HEK293 (cell line): ENCODE measurements around the gene HP1BP3.
A peak's percentile ranks its signal among the peaks of the same experiment; 100 is the strongest.

Experiments
- CTCF ChIA-PET: fragments of 350-600 bp; formaldehyde crosslinking; extraction: SDS; loops from one replicate; lab custom pipeline; 2021; ENCODE audit warnings: antibody characterized with exemption; lab: Yijun Ruan, JAX
- POLR2A ChIA-PET: fragments of 300-600 bp; formaldehyde crosslinking; extraction: SDS; loops from one replicate; lab custom pipeline; 2020; ENCODE audit warnings: antibody characterized with exemption, inconsistent platforms; lab: Yijun Ruan, JAX
- H3K27ac ChIP-seq: fragments of 200-500 bp; sonication (Bioruptor generic); 2 replicates; pipeline ENCODE4 v1.5.1; 2014; ENCODE audit warnings: low read depth, low read length, control low read depth, inconsistent platforms; ENCODE audit errors: extremely low read depth
- H3K36me3 ChIP-seq, 2 experiments: fragments of 200-500 bp in 1 of 2; sonication (Bioruptor generic) in 1 of 2; 1 replicate in 1 of 2; 2 replicates in 1 of 2; pipeline ENCODE4 v1.5.1; 2014 to 2017; ENCODE audit warnings: inconsistent platforms in 2 of 2, low read length in 2 of 2; ENCODE audit not compliant: control insufficient read depth in 2 of 2, insufficient read depth in 1 of 2
- H3K4me1 ChIP-seq: fragments of 200-500 bp; sonication (Bioruptor generic); 2 replicates; pipeline ENCODE4 v1.5.1; 2014; ENCODE audit warnings: mild to moderate bottlenecking, low read length, inconsistent platforms; ENCODE audit not compliant: control insufficient read depth, insufficient read depth
- H3K4me3 ChIP-seq: 2 replicates; pipeline ENCODE4 v1.5.1; 2011; ENCODE audit warnings: low read depth, mild to moderate bottlenecking, control low read depth, low read length, moderate library complexity
- H3K9me3 ChIP-seq: fragments of 200-500 bp; sonication (Bioruptor generic); 2 replicates; pipeline ENCODE4 v1.5.1; 2014; ENCODE audit warnings: low read depth, low read length, inconsistent platforms; ENCODE audit not compliant: control insufficient read depth, insufficient read depth
- AEBP2 ChIP-seq: fragments of 450-650 bp; formaldehyde crosslinking; IDR thresholded peaks from 2 replicates; pipeline ENCODE4 v1.5.1; 2016; ENCODE audit warnings: missing biosample characterization, missing genetic modification characterization, borderline replicate concordance
- GLIS1 ChIP-seq: fragments of 450-650 bp; formaldehyde crosslinking; IDR thresholded peaks from 2 replicates; pipeline ENCODE4 v1.5.1; 2016; ENCODE audit warnings: missing biosample characterization, missing genetic modification characterization
- MYNN ChIP-seq: fragments of 450-650 bp; formaldehyde crosslinking; IDR thresholded peaks from 2 replicates; pipeline ENCODE4 v1.5.1; 2016; ENCODE audit warnings: missing biosample characterization, missing genetic modification characterization, borderline replicate concordance
- PRDM2 ChIP-seq: fragments of 450-650 bp; formaldehyde crosslinking; IDR thresholded peaks from 2 replicates; pipeline ENCODE4 v1.5.1; 2016; ENCODE audit warnings: missing biosample characterization, missing genetic modification characterization, borderline replicate concordance
- ZBTB44 ChIP-seq: fragments of 450-650 bp; IDR thresholded peaks from 2 replicates; pipeline ENCODE4 v1.5.1; 2018; ENCODE audit warnings: missing biosample characterization, mild to moderate bottlenecking, missing genetic modification characterization
- ZFP3 ChIP-seq: fragments of 450-650 bp; formaldehyde crosslinking; IDR thresholded peaks from 2 replicates; pipeline ENCODE4 v1.5.1; 2016; ENCODE audit warnings: low read depth, missing biosample characterization, missing genetic modification characterization
- ZFP41 ChIP-seq: fragments of 450-650 bp; formaldehyde crosslinking; IDR thresholded peaks from 2 replicates; pipeline ENCODE4 v1.5.1; 2016; ENCODE audit warnings: missing biosample characterization, missing genetic modification characterization, borderline replicate concordance
- ZNF132 ChIP-seq: fragments of 450-650 bp; formaldehyde crosslinking; IDR thresholded peaks from 2 replicates; pipeline ENCODE4 v1.5.1; 2017; ENCODE audit warnings: missing biosample characterization, missing genetic modification characterization, borderline replicate concordance
- ZNF16 ChIP-seq: fragments of 450-650 bp; formaldehyde crosslinking; IDR thresholded peaks from 2 replicates; pipeline ENCODE4 v1.5.1; 2016; ENCODE audit warnings: low read depth, missing biosample characterization, missing genetic modification characterization
- ZNF488 ChIP-seq: fragments of 450-650 bp; formaldehyde crosslinking; IDR thresholded peaks from 2 replicates; pipeline ENCODE4 v1.5.1; 2016; ENCODE audit warnings: missing biosample characterization, missing genetic modification characterization
- ZNF610 ChIP-seq: fragments of 450-650 bp; formaldehyde crosslinking; IDR thresholded peaks from 2 replicates; pipeline ENCODE4 v1.5.1; 2016; ENCODE audit warnings: missing biosample characterization, missing genetic modification characterization, borderline replicate concordance
- ZNF664 ChIP-seq: fragments of 450-650 bp; formaldehyde crosslinking; IDR thresholded peaks from 2 replicates; pipeline ENCODE4 v1.5.1; 2016; ENCODE audit warnings: missing biosample characterization, missing genetic modification characterization
- ZNF768 ChIP-seq: fragments of 450-650 bp; formaldehyde crosslinking; IDR thresholded peaks from 2 replicates; pipeline ENCODE4 v1.5.1; 2018; ENCODE audit warnings: missing biosample characterization, mild to moderate bottlenecking, missing genetic modification characterization
- ZSCAN16 ChIP-seq: fragments of 450-650 bp; formaldehyde crosslinking; IDR thresholded peaks from 2 replicates; pipeline ENCODE4 v1.5.1; 2016; ENCODE audit warnings: missing biosample characterization, missing genetic modification characterization
- TF ChIP-seq, protein P1 (sequence below): fragments of 450-650 bp; formaldehyde crosslinking; IDR thresholded peaks from 2 replicates; pipeline ENCODE4 v1.5.1; 2016; ENCODE audit warnings: missing biosample characterization, missing genetic modification characterization
- TF ChIP-seq, protein P2 (sequence below): fragments of 450-650 bp; formaldehyde crosslinking; IDR thresholded peaks from 2 replicates; pipeline ENCODE4 v1.5.1; 2017; ENCODE audit warnings: missing biosample characterization, missing genetic modification characterization

HP1BP3 gene

DNA sequence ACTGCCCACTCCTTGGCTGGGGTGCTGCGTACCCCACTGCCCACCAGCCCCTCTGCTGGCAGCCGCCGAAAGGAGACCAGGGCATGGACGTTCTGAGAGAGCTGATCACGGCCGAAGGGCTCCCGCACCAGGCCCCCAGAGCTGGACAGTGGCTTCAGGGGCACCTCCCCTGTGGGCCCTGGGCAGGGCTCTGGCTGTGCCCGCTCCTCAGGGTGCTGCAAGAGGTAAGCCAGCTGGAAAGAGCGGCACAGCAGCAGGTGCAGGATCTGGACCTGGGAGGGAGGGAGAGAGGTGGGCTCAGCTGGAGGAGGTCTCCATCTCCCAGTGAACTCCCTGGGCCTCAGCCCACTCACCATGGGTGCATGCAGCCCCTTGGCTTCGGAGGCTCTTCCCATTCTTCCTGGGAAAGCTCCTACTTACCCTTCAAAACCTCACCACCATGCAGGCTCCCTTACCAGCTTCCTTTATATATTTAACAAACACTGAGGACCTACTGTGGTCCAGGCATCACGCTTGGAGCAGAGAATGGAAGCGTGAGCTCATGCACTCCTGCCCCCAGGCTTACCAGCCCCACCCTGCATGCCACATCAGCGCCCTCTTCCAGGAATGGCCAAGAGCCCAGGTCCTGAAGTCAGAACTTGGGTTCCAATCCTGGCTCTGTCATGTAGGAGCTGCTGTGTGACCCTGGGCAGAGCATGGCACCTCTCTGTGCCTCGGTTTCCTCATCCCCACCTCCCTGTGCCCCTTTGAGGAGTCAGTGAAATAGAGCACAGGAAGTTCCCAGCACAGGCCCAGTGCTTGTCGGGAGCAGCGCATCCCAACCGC is 62.5 kb downstream of the HP1BP3 start:
- Histone ChIP-seq H3K4me3 (no peak overlapping the region), H3K27ac (no peak overlapping the region), H3K9me3 (no peaks in the 10 kb centered on the region)
- CTCF ChIA-PET, result interaction anchor here (0.6 kb wide), 2 partner anchors 15 to 24 kb away, joined by 3 to 4 read pairs; no protein-coding TSS in a partner anchor
- TF ChIP-seq ZNF768 (tag by site-specific recombination) (peak; percentile 72; the same call in 1 of the 2 replicates), ZFP3 (tag by site-specific recombination) (peak; percentile 68), ZNF132 (tag by site-specific recombination) (no peak)
- TF ChIP-seq, all 188 proteins: peak for 2
- POLR2A ChIA-PET, result no interaction called here
- no peaks in the 10 kb centered on the region for H3K36me3 ChIP-seq
- H3K4me1 ChIP-seq, result no peaks in the 10 kb centered on the region

DNA sequence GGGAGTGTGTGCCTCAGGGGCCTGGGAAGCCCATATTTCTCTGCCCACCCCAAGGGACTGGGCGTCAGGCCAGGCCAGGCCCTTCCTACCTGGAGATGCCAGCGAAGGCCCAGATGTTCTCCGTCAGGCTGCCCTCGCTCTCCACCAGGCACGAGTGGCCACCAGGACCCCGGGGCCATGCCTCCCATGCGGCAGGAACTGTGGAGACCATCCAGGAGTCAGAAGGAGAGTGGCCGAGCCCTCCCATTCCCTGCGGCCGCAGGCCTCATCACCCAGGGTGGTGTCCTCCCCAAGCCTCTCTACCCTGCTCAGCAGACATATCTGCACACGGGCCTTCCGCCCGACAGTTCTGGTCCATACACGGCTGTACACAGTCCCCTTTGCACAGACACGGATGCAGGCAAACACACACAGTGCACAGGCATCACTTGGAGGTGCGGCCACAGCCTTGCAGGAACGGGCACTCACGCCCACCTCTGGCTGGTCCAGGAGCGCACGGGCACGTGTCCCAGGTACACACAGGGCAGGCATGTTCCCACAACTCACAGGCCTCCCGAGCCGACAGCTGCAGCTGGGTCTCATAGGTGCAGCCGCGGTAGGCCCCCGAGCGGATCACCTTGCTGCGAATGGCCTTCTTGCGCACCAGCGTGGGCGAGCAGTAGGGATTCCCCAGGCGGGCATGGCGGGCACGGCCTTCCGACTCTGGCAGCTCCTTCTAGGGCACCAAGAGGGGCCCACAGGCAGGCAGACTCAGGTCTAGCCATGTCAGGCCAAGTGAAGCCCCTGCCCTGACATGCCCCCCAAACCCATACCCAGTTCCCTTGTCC is 63.4 kb downstream of the HP1BP3 start:
- POLR2A ChIA-PET, result no interaction called here
- no peak for TF ChIP-seq AEBP2 (tag by site-specific recombination)
- TF ChIP-seq ZNF664 (tag by site-specific recombination), result no peak
- TF ChIP-seq ZNF610, result no peak
- no peak for TF ChIP-seq ZBTB44 (tag by site-specific recombination)
- TF ChIP-seq, protein P1, sequence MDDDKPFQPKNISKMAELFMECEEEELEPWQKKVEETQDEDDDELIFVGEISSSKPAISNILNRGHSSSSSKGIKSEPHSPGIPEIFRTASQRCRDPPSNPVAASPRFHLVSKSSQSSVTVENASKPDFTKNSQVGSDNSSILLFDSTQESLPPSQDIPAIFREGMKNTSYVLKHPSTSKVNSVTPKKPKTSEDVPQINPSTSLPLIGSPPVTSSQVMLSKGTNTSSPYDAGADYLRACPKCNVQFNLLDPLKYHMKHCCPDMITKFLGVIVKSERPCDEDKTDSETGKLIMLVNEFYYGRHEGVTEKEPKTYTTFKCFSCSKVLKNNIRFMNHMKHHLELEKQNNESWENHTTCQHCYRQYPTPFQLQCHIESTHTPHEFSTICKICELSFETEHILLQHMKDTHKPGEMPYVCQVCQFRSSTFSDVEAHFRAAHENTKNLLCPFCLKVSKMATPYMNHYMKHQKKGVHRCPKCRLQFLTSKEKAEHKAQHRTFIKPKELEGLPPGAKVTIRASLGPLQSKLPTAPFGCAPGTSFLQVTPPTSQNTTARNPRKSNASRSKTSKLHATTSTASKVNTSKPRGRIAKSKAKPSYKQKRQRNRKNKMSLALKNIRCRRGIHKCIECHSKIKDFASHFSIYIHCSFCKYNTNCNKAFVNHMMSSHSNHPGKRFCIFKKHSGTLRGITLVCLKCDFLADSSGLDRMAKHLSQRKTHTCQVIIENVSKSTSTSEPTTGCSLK (tag by site-specific recombination), result no peak
- no peak for TF ChIP-seq ZFP41
- no peak for TF ChIP-seq MYNN (tag by site-specific recombination)
- TF ChIP-seq GLIS1 (tag by site-specific recombination), result no peak
- no peak for TF ChIP-seq PRDM2 (tag by site-specific recombination)
- TF ChIP-seq ZSCAN16 (tag by site-specific recombination), result no peak
- TF ChIP-seq, protein P2, sequence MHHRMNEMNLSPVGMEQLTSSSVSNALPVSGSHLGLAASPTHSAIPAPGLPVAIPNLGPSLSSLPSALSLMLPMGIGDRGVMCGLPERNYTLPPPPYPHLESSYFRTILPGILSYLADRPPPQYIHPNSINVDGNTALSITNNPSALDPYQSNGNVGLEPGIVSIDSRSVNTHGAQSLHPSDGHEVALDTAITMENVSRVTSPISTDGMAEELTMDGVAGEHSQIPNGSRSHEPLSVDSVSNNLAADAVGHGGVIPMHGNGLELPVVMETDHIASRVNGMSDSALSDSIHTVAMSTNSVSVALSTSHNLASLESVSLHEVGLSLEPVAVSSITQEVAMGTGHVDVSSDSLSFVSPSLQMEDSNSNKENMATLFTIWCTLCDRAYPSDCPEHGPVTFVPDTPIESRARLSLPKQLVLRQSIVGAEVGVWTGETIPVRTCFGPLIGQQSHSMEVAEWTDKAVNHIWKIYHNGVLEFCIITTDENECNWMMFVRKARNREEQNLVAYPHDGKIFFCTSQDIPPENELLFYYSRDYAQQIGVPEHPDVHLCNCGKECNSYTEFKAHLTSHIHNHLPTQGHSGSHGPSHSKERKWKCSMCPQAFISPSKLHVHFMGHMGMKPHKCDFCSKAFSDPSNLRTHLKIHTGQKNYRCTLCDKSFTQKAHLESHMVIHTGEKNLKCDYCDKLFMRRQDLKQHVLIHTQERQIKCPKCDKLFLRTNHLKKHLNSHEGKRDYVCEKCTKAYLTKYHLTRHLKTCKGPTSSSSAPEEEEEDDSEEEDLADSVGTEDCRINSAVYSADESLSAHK, result no peak
- TF ChIP-seq ZNF16 (tag by site-specific recombination), result no peak
- TF ChIP-seq ZNF488 (tag by site-specific recombination), result no peak

More for the DNA sequence above, 63.4 kb downstream of the HP1BP3 start:
- H3K36me3 ChIP-seq, result no peaks in the 10 kb centered on the region
- H3K4me3 ChIP-seq, result no peak overlapping the region
- CTCF ChIA-PET, result no interaction called here
- H3K9me3 ChIP-seq, result no peaks in the 10 kb centered on the region
- H3K4me1 ChIP-seq, result no peaks in the 10 kb centered on the region
- H3K27ac ChIP-seq, result no peak overlapping the region
